ENCODE data around the gene HIP1. TPM values are rescaled to one million over a fixed set of nuclear protein-coding genes. Genes with fewer than 3 reads are reported as not detected.

Gene HIP1
- total and polyA plus RNA-seq, 2 of the 13 experiments (the other 11 are each of a cell fraction or from before 2014, with no cell fraction given) = 4.5 to 6.2 TPM

DNA sequence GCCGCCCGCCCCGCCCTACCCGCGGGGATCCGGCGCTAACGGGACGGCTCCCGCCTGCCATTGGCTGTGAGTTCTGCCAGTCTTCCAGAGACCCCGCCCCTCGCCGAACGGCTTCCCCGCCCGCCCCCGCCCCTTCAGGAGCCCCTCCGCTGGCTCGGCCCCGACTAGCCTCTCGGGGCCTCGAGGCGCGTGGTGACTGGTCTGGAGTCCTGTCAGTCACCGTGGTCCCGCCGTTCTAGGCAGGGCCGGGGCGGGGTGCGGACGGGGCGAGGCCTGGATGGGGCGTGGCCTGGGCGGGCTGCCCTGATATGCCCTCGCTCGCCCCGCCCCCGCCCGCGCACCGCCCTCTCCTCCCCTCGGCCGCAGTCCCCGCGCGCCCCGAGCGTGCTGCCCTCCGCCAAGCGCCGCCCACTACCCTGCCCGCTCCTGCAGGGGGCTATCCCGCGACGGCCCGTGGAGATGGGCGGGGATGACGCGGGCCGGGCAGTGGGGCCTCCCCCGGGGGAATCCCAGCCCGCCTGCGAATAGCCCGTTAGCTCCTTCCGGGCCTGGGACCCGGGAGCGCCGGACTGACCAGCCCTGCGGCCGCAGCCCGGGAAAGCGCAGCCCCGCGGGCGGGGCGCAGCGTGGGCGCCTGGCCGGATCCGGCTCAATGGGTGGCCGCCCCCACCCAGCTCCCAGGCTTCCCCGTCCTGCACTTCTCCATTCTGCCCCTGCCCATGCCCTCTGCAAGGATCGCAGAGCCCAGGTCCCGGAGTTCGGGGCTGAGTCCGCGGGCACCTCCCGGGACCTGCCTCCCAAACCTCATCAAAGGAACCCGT is 444 bp upstream of the HIP1 start (continued):
- TF ChIP-seq, protein P1, sequence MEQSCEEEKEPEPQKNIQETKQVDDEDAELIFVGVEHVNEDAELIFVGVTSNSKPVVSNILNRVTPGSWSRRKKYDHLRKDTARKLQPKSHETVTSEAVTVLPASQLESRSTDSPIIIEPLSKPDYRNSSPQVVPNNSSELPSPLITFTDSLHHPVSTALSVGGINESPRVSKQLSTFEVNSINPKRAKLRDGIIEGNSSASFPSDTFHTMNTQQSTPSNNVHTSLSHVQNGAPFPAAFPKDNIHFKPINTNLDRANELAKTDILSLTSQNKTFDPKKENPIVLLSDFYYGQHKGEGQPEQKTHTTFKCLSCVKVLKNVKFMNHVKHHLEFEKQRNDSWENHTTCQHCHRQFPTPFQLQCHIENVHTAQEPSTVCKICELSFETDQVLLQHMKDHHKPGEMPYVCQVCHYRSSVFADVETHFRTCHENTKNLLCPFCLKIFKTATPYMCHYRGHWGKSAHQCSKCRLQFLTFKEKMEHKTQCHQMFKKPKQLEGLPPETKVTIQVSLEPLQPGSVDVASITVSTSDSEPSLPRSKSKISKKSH (CRISPR knock-in tag; IDR thresholded peaks at IDR 0.05; ENCODE audit: borderline replicate concordance) = no peak
- no peak for TF ChIP-seq EED (CRISPR knock-in tag; IDR thresholded peaks at IDR 0.05)
- TF ChIP-seq SETDB1 (CRISPR knock-in tag; IDR thresholded peaks at IDR 0.05; ENCODE audit: borderline replicate concordance) = no peak
- peak; percentile 64 for TF ChIP-seq PHF8 (CRISPR knock-in tag; IDR thresholded peaks at IDR 0.05)
- TF ChIP-seq MED1 (CRISPR knock-in tag; IDR thresholded peaks at IDR 0.05) = peak; percentile 31; the same call in 1 of the 2 replicates
- TF ChIP-seq NFYB (CRISPR knock-in tag; IDR thresholded peaks at IDR 0.05) = peak; percentile 92
- TF ChIP-seq, protein P2, sequence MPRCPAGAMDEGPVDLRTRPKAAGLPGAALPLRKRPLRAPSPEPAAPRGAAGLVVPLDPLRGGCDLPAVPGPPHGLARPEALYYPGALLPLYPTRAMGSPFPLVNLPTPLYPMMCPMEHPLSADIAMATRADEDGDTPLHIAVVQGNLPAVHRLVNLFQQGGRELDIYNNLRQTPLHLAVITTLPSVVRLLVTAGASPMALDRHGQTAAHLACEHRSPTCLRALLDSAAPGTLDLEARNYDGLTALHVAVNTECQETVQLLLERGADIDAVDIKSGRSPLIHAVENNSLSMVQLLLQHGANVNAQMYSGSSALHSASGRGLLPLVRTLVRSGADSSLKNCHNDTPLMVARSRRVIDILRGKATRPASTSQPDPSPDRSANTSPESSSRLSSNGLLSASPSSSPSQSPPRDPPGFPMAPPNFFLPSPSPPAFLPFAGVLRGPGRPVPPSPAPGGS (CRISPR knock-in tag; IDR thresholded peaks at IDR 0.05) = peak; percentile 37
- TF ChIP-seq SIX1 (CRISPR knock-in tag; IDR thresholded peaks at IDR 0.05; ENCODE audit: borderline replicate concordance) = 0 out of 2 replicates have a peak, but pooled peaks have one; percentile 15
- peak; percentile 56; the same call in 1 of the 2 replicates for TF ChIP-seq AKAP8 (CRISPR knock-in tag; IDR thresholded peaks at IDR 0.05)
- TF ChIP-seq ZNF891 (CRISPR knock-in tag; IDR thresholded peaks at IDR 0.05) = no peak
- no peak for TF ChIP-seq NRL (CRISPR knock-in tag; IDR thresholded peaks at IDR 0.05; ENCODE audit: borderline replicate concordance)
- TF ChIP-seq, protein P3, sequence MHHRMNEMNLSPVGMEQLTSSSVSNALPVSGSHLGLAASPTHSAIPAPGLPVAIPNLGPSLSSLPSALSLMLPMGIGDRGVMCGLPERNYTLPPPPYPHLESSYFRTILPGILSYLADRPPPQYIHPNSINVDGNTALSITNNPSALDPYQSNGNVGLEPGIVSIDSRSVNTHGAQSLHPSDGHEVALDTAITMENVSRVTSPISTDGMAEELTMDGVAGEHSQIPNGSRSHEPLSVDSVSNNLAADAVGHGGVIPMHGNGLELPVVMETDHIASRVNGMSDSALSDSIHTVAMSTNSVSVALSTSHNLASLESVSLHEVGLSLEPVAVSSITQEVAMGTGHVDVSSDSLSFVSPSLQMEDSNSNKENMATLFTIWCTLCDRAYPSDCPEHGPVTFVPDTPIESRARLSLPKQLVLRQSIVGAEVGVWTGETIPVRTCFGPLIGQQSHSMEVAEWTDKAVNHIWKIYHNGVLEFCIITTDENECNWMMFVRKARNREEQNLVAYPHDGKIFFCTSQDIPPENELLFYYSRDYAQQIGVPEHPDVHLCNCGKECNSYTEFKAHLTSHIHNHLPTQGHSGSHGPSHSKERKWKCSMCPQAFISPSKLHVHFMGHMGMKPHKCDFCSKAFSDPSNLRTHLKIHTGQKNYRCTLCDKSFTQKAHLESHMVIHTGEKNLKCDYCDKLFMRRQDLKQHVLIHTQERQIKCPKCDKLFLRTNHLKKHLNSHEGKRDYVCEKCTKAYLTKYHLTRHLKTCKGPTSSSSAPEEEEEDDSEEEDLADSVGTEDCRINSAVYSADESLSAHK (CRISPR knock-in tag; IDR thresholded peaks at IDR 0.05; ENCODE audit: borderline replicate concordance) = no peak
- TF ChIP-seq MTA1 (CRISPR knock-in tag; IDR thresholded peaks at IDR 0.05; ENCODE audit: borderline replicate concordance) = peak; percentile 54; the same call in 1 of the 2 replicates
- peak; percentile 75; the same call in 1 of the 2 replicates for TF ChIP-seq REPIN1 (CRISPR knock-in tag; IDR thresholded peaks at IDR 0.05; ENCODE audit: borderline replicate concordance, low read depth)
- peak; percentile 42; the same call in 1 of the 2 replicates for TF ChIP-seq ZSCAN9 (CRISPR knock-in tag; IDR thresholded peaks at IDR 0.05; ENCODE audit: borderline replicate concordance)
- peak; percentile 79 for TF ChIP-seq ZFX (CRISPR knock-in tag; IDR thresholded peaks at IDR 0.05; ENCODE audit: low read depth)
- TF ChIP-seq ZNF160 (CRISPR knock-in tag; IDR thresholded peaks at IDR 0.05) = no peak
- TF ChIP-seq SP2 (CRISPR knock-in tag; IDR thresholded peaks at IDR 0.05) = peak; percentile 93
- TF ChIP-seq, protein P4, sequence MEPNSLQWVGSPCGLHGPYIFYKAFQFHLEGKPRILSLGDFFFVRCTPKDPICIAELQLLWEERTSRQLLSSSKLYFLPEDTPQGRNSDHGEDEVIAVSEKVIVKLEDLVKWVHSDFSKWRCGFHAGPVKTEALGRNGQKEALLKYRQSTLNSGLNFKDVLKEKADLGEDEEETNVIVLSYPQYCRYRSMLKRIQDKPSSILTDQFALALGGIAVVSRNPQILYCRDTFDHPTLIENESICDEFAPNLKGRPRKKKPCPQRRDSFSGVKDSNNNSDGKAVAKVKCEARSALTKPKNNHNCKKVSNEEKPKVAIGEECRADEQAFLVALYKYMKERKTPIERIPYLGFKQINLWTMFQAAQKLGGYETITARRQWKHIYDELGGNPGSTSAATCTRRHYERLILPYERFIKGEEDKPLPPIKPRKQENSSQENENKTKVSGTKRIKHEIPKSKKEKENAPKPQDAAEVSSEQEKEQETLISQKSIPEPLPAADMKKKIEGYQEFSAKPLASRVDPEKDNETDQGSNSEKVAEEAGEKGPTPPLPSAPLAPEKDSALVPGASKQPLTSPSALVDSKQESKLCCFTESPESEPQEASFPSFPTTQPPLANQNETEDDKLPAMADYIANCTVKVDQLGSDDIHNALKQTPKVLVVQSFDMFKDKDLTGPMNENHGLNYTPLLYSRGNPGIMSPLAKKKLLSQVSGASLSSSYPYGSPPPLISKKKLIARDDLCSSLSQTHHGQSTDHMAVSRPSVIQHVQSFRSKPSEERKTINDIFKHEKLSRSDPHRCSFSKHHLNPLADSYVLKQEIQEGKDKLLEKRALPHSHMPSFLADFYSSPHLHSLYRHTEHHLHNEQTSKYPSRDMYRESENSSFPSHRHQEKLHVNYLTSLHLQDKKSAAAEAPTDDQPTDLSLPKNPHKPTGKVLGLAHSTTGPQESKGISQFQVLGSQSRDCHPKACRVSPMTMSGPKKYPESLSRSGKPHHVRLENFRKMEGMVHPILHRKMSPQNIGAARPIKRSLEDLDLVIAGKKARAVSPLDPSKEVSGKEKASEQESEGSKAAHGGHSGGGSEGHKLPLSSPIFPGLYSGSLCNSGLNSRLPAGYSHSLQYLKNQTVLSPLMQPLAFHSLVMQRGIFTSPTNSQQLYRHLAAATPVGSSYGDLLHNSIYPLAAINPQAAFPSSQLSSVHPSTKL (CRISPR knock-in tag; IDR thresholded peaks at IDR 0.05) = peak; percentile 43; the same call in 1 of the 2 replicates

Measured in HepG2 (cell line).